ENCODE data around the gene ZNFX1.
"Not testable (repeated sequence)": the region's sequence is repeated elsewhere in the genome, so short reads cannot be mapped to it uniquely, and the experiment has no call there.

The ZNFX1 gene

DNA sequence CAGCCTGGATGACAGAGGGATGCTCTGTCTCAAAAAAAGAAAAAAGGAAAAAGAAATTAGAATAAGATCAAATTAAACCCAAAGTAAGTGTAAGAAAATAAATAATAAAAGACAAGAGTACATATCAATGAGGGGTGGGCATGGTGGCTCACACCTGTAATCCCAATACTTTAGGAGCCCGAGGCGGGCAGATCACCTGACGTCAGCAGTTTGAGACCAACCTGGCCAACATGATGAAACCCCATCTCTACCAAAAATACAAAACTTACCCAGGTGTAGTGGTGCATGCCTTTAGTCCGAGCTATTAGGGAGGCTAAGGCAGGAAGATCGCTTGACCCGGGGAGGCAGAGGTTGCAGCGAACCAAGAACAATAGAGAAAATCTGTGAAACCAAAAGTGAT lies 74.8 kb downstream of the ZNFX1 start:
- DNase-seq, result no peak

DNA sequence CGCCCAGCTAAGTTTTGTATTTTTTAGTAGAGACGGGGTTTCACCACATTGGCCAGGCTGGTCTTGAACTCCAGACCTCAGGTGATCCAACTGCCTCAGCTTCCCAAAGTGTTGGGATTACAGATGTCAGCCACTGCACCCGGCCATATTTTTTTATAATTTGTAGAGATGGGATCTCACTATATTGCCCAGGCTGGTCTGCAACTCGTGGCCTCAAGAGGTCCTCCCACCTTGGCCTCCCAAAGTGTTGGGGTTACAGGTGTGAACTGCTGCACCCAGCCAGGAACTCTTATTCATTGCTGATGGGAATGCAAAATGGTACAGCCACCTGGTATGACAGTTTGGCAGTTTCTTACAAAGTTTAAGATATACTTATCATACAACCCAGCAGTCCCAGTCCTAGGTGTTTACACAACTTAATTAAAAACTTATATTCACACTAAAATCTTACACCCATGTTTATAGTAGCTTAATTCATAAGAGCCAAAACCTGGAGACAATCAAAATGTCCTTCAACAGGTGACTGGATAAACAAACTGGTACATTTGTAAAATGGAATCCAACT lies 78.0 kb downstream of the ZNFX1 start:
- no peak for DNase-seq

GRCh38 chr20:49192944-49193518 lies 84.8 kb downstream of the ZNFX1 start:
- not testable (repeated sequence) for DNase-seq
